ENCODE results near the gene SIPA1L2. TPM values are rescaled to one million over a fixed set of nuclear protein-coding genes. Genes with fewer than 3 reads are reported as not detected.

SIPA1L2 gene
- total and polyA plus RNA-seq, 2 of the 13 experiments (the other 11 are each of a cell fraction or from before 2014, with no cell fraction given): 0.03 TPM; not detected in 1

GRCh38 chr1:232643251-232643650 lies 13.3 kb upstream of the SIPA1L2 start:
- DNase-seq (ENCODE audit: low spot score) (no peak), ATAC-seq (no peak), FAIRE-seq (no peak)
- no TSS peak for BruUV-seq (replicated peaks)
- Histone ChIP-seq H3K4me3 (replicated peaks in 1 of 3; ENCODE audit: insufficient read depth in 1 of 3, low read depth in 2 of 3, low read length in 3 of 3) (no peak overlapping the region), H3K4me1 (ENCODE audit: insufficient read depth, low read length) (no peaks in the 10 kb centered on the region), H3K27me3 (ENCODE audit: control insufficient read depth in 1 of 2, insufficient read depth in 2 of 2, low read length in 2 of 2) (no peaks in the 10 kb centered on the region; a peak in 1 of 5 replicates), H3K27ac (ENCODE audit: extremely low read length, insufficient read depth, low read length) (no peak overlapping the region), H3K79me2 (ENCODE audit: insufficient read depth, low read length) (no peaks in the 10 kb centered on the region), H3K9me3 (ENCODE audit: low read length) (no peaks in the 10 kb centered on the region), H4K20me1 (ENCODE audit: insufficient read depth, low read length) (no peaks in the 10 kb centered on the region), H3K9ac (ENCODE audit: insufficient read depth, low read depth, low read length) (no peak overlapping the region), H3K4me2 (ENCODE audit: low read depth, low read length) (no peak overlapping the region), H3K36me3 (replicated peaks in 1 of 2; ENCODE audit: control insufficient read depth in 1 of 2, insufficient read depth in 2 of 2, low read length in 2 of 2) (no peaks in the 10 kb centered on the region), H2AFZ (ENCODE audit: low read length) (no peak overlapping the region)
- intact Hi-C loops (cut with micrococcal nuclease; ENCODE audit: unreplicated experiment) (no loop called here), in situ Hi-C loops (cut with HindIII; ENCODE audit: extremely low pct_ligation_motif_present, low pct_unique_long_range_greater_than_20kb) (no loop called here)
- TF ChIP-seq ARID4A (CRISPR knock-in tag; IDR thresholded peaks at IDR 0.05; ENCODE audit: borderline replicate concordance): no peak
- no peak for TF ChIP-seq ZNF180 (CRISPR knock-in tag; IDR thresholded peaks at IDR 0.05; ENCODE audit: borderline replicate concordance, low read depth)
- no peak for TF ChIP-seq ZNF136 (CRISPR knock-in tag; IDR thresholded peaks at IDR 0.05; ENCODE audit: low read depth)
- TF ChIP-seq MLX (CRISPR knock-in tag; IDR thresholded peaks at IDR 0.05): no peak
- TF ChIP-seq RFX3 (CRISPR knock-in tag; IDR thresholded peaks at IDR 0.05): no peak
- TF ChIP-seq SIX1 (CRISPR knock-in tag; IDR thresholded peaks at IDR 0.05; ENCODE audit: borderline replicate concordance): no peak
- TF ChIP-seq ZNF407 (CRISPR knock-in tag; IDR thresholded peaks at IDR 0.05; ENCODE audit: not compliant biosample characterization): no peak
- TF ChIP-seq NPAS2 (CRISPR knock-in tag; IDR thresholded peaks at IDR 0.05; ENCODE audit: borderline replicate concordance): no peak
- TF ChIP-seq POGZ (CRISPR knock-in tag; IDR thresholded peaks at IDR 0.05): no peak
- no peak for TF ChIP-seq TBX3 (IDR thresholded peaks at IDR 0.05; ENCODE audit: borderline replicate concordance)
- TF ChIP-seq HDAC2 (CRISPR knock-in tag; IDR thresholded peaks at IDR 0.05): no peak
- TF ChIP-seq FOXK2 (IDR thresholded peaks at IDR 0.05): no peak
- ChIA-PET CTCF (ENCODE audit: low intra/inter-chr PET ratio, low total read pairs) (no interaction called here), POLR2A (no interaction called here)
